HCT116 (cell line): ENCODE results near the gene MAML3.

Experiments
- CEBPB ChIP-seq: IDR thresholded peaks from 2 replicates; pipeline ENCODE4 v1.6.1; 2012; ENCODE audit warnings: low read depth
- CTCF ChIP-seq, 3 experiments: fragments of 200-600 bp in 1 of 3; sonication (generic) in 1 of 3; IDR thresholded peaks in 2 of 3; conservative IDR thresholded peaks in 1 of 3; 2 replicates each; pipeline ENCODE4 v1.5.1; 2012 to 2017; ENCODE audit warnings: low read depth in 2 of 3, low read length in 2 of 3, antibody characterized with exemption in 1 of 3, borderline replicate concordance in 1 of 3, control low read depth in 1 of 3, mild to moderate bottlenecking in 1 of 3, mixed read lengths in 1 of 3, mixed run types in 1 of 3, moderate library complexity in 1 of 3; ENCODE audit not compliant: insufficient read depth in 1 of 3
- EZH2phosphoT487 ChIP-seq: fragments of 200-600 bp; IDR thresholded peaks from 2 replicates; pipeline ENCODE4 v1.6.1; 2018; ENCODE audit warnings: antibody characterized with exemption, borderline replicate concordance
- JUND ChIP-seq: IDR thresholded peaks from 2 replicates; pipeline ENCODE4 v1.6.1; 2012
- ZBTB33 ChIP-seq: IDR thresholded peaks from 2 replicates; pipeline ENCODE4 v1.6.1; 2011; ENCODE audit warnings: mild to moderate bottlenecking, low read length, moderate library complexity; ENCODE audit not compliant: insufficient replicate concordance; ENCODE audit errors: extremely low read depth

GRCh38 chr4:140176735-140177134 is 22.8 kb upstream of the MAML3 start:
- no peak for TF ChIP-seq ZBTB33
- TF ChIP-seq JUND: peak; percentile 37; the same call in 1 of the 2 replicates
- no peak for TF ChIP-seq CTCF (IDR thresholded peaks at IDR 0.05 in 2 of 3, conservative IDR thresholded peaks at IDR 0.05 in 1 of 3; ENCODE audit: borderline replicate concordance in 1 of 3, insufficient read depth in 1 of 3, low read depth in 2 of 3, low read length in 2 of 3)
- TF ChIP-seq CEBPB: no peak
- no peak for TF ChIP-seq EZH2phosphoT487
